ENCODE measurements around the gene PCP2. TPM values are rescaled to one million over a fixed set of nuclear protein-coding genes. Genes with fewer than 3 reads are reported as not detected.

The PCP2 gene
- total RNA-seq, 1 donor from 2014 or later, result not detected

- no peaks in the 10 kb centered on the region for H3K9me3 ChIP-seq (ENCODE audit: low read depth)
- H3K27ac Mint-ChIP-seq, result no peak overlapping the region
- no peak for DNase-seq (ENCODE audit: low spot score)
- peaks cover 55% of the 10 kb centered on the region for H4K20me1 ChIP-seq (ENCODE audit: low read depth)
- H3K27me3 Mint-ChIP-seq (ENCODE audit: insufficient read depth, low read depth), result peaks cover 11% of the 10 kb centered on the region
- peaks cover 6% of the 10 kb centered on the region for H3K4me1 Mint-ChIP-seq
- no peak overlapping the region for H3K4me3 Mint-ChIP-seq
- H3K4me2 ChIP-seq, result no peak overlapping the region
- H3K36me3 Mint-ChIP-seq, result no peaks in the 10 kb centered on the region
- H3K79me2 ChIP-seq (ENCODE audit: low read depth), result peaks cover 30% of the 10 kb centered on the region
- no peak overlapping the region for H3K27ac ChIP-seq
- no peak overlapping the region for H2AFZ ChIP-seq (replicated peaks)
- H3K36me3 ChIP-seq, result no peaks in the 10 kb centered on the region
- H3K4me1 ChIP-seq, result peaks cover 3% of the 10 kb centered on the region
- TF ChIP-seq, protein P1, sequence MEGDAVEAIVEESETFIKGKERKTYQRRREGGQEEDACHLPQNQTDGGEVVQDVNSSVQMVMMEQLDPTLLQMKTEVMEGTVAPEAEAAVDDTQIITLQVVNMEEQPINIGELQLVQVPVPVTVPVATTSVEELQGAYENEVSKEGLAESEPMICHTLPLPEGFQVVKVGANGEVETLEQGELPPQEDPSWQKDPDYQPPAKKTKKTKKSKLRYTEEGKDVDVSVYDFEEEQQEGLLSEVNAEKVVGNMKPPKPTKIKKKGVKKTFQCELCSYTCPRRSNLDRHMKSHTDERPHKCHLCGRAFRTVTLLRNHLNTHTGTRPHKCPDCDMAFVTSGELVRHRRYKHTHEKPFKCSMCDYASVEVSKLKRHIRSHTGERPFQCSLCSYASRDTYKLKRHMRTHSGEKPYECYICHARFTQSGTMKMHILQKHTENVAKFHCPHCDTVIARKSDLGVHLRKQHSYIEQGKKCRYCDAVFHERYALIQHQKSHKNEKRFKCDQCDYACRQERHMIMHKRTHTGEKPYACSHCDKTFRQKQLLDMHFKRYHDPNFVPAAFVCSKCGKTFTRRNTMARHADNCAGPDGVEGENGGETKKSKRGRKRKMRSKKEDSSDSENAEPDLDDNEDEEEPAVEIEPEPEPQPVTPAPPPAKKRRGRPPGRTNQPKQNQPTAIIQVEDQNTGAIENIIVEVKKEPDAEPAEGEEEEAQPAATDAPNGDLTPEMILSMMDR (IDR thresholded peaks at IDR 0.05), result no peak
- TF ChIP-seq EZH2 (IDR thresholded peaks at IDR 0.05) (no peak), EZH2phosphoT487 (IDR thresholded peaks at IDR 0.05) (no peak)
- H3K27me3 ChIP-seq, result peaks cover 8% of the 10 kb centered on the region
- peaks cover 7% of the 10 kb centered on the region for H3F3A ChIP-seq (ENCODE audit: low read depth)
- H3K4me3 ChIP-seq, result no peak overlapping the region
- no peaks in the 10 kb centered on the region for H3K9me3 Mint-ChIP-seq
- H3K9ac ChIP-seq, result no peak overlapping the region
These were observed 32.8 kb downstream of the PCP2 start for GRCh38 chr19:7600721-7601120.

- no peaks in the 10 kb centered on the region for H3K36me3 ChIP-seq
- H3K4me1 Mint-ChIP-seq, result peaks cover 11% of the 10 kb centered on the region
- DNase-seq (ENCODE audit: low spot score), result no peak
- H3F3A ChIP-seq (ENCODE audit: low read depth), result peaks cover 7% of the 10 kb centered on the region
- H3K4me2 ChIP-seq, result no peak overlapping the region
- H3K27me3 Mint-ChIP-seq (ENCODE audit: insufficient read depth, low read depth), result peaks cover 18% of the 10 kb centered on the region
- peaks cover 30% of the 10 kb centered on the region for H3K27me3 ChIP-seq
- no peak overlapping the region for H3K4me3 ChIP-seq
- H3K79me2 ChIP-seq (ENCODE audit: low read depth), result peaks cover 30% of the 10 kb centered on the region
- no peaks in the 10 kb centered on the region for H3K36me3 Mint-ChIP-seq
- H3K4me1 ChIP-seq, result peaks cover 3% of the 10 kb centered on the region
- no peak overlapping the region for H3K27ac ChIP-seq
- no peaks in the 10 kb centered on the region for H3K9me3 ChIP-seq (ENCODE audit: low read depth)
- peak overlapping the region; percentile 22 for H3K4me3 Mint-ChIP-seq
- no peak overlapping the region for H3K9ac ChIP-seq
- H3K9me3 Mint-ChIP-seq, result no peaks in the 10 kb centered on the region
- TF ChIP-seq EZH2phosphoT487 (IDR thresholded peaks at IDR 0.05) (no peak), EZH2 (IDR thresholded peaks at IDR 0.05) (no peak)
- TF ChIP-seq, protein P1 (IDR thresholded peaks at IDR 0.05), result no peak
- no peak overlapping the region for H2AFZ ChIP-seq (replicated peaks)
- peaks cover 40% of the 10 kb centered on the region for H4K20me1 ChIP-seq (ENCODE audit: low read depth)
- H3K27ac Mint-ChIP-seq, result no peak overlapping the region
These were observed 35.3 kb downstream of the PCP2 start for GRCh38 chr19:7598180-7598579.

GRCh38 chr19:7597689-7598088 is 35.8 kb downstream of the PCP2 start:
- no peaks in the 10 kb centered on the region for H3K9me3 ChIP-seq (ENCODE audit: low read depth)
- H3K27ac Mint-ChIP-seq, result no peak overlapping the region
- H3K4me2 ChIP-seq, result no peak overlapping the region
- peaks cover 11% of the 10 kb centered on the region for H3K4me1 Mint-ChIP-seq
- H3K36me3 Mint-ChIP-seq, result no peaks in the 10 kb centered on the region
- no peak for DNase-seq (ENCODE audit: low spot score)
- peaks cover 7% of the 10 kb centered on the region for H3F3A ChIP-seq (ENCODE audit: low read depth)
- no peaks in the 10 kb centered on the region for H3K9me3 Mint-ChIP-seq
- no peak overlapping the region for H3K4me3 ChIP-seq
- H3K36me3 ChIP-seq, result no peaks in the 10 kb centered on the region
- H3K4me3 Mint-ChIP-seq, result peak overlapping the region; percentile 48
- H3K27me3 ChIP-seq, result peaks cover 30% of the 10 kb centered on the region
- H3K9ac ChIP-seq, result no peak overlapping the region
- peaks cover 30% of the 10 kb centered on the region for H3K79me2 ChIP-seq (ENCODE audit: low read depth)
- H4K20me1 ChIP-seq (ENCODE audit: low read depth), result peaks cover 36% of the 10 kb centered on the region
- no peak for TF ChIP-seq EZH2 (IDR thresholded peaks at IDR 0.05)
- TF ChIP-seq EZH2phosphoT487 (IDR thresholded peaks at IDR 0.05), result no peak
- TF ChIP-seq, protein P1 (IDR thresholded peaks at IDR 0.05), result no peak
- no peak overlapping the region for H2AFZ ChIP-seq (replicated peaks)
- H3K27me3 Mint-ChIP-seq (ENCODE audit: insufficient read depth, low read depth), result peaks cover 18% of the 10 kb centered on the region
- no peak overlapping the region for H3K27ac ChIP-seq
- H3K4me1 ChIP-seq, result peaks cover 3% of the 10 kb centered on the region
